Measurements from ENCODE around the gene KIAA1549. TPM values are rescaled to one million over a fixed set of nuclear protein-coding genes. Genes with fewer than 3 reads are reported as not detected.

Gene KIAA1549
- total and polyA plus RNA-seq, 2 of the 4 experiments (the other 2 are of a cell fraction), result 1.3 to 3.3 TPM

DNA sequence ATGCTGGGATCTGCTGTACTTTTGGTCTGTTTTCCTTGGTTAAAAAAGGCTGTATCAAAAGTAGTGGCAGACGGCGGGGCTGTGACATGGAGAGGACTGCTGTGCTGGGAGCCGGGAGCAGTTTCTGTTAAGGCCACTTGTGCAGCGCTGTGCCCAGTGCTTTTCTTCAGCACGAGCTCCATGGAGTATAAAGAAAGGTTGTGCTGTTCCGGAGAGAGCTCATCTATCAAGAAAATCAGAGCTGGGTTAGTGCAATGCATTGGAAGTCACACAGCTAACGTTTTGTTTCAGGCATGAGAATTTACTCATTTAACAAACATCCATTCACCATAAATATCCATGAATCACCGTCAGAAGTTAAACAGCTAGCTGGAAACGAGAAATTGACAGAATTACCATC lies 62.0 kb downstream of the KIAA1549 start:
- TF ChIP-seq MXI1 (IDR thresholded peaks at IDR 0.05; ENCODE audit: borderline replicate concordance, low read depth, low read length), result no peak
- TF ChIP-seq MAZ (IDR thresholded peaks at IDR 0.05; ENCODE audit: borderline replicate concordance, low read depth, low read length), result no peak
- Histone ChIP-seq H3K23ac (ENCODE audit: low read depth, low read length) (no peak overlapping the region), H3K4me1 (ENCODE audit: control insufficient read depth, insufficient read depth, low read length) (peaks cover 9% of the 10 kb centered on the region), H3K4me2 (ENCODE audit: low read depth, low read length) (peak overlapping the region; percentile 27; the same call in 1 of the 2 replicates), H4K8ac (ENCODE audit: low read depth in 2 of 2, low read length in 2 of 2) (no peak overlapping the region; a peak in 1 of 4 replicates), H3K14ac (replicated peaks; ENCODE audit: low read depth, low read length) (no peak overlapping the region), H4K20me1 (ENCODE audit: insufficient read depth, low read length) (no peaks in the 10 kb centered on the region), H2AK9ac (replicated peaks; ENCODE audit: low read depth, low read length, poor library complexity) (no peak overlapping the region), H3K18ac (ENCODE audit: low read depth, low read length) (no peak overlapping the region), H3K36me3 (ENCODE audit: control insufficient read depth, insufficient read depth, low read length) (peaks cover 2% of the 10 kb centered on the region; the same call in 1 of the 2 replicates), H3K27ac (ENCODE audit: insufficient read depth, low read length) (no peak overlapping the region), H3K56ac (ENCODE audit: extremely low read depth, insufficient read depth, low read length) (no peak overlapping the region), H3K4ac (ENCODE audit: low read depth, low read length) (peak overlapping the region; percentile 4), H2AFZ (replicated peaks; ENCODE audit: low read length, poor library complexity) (peak overlapping the region; percentile 39), H3K9ac (ENCODE audit: low read depth, low read length) (no peak overlapping the region), H2BK5ac (ENCODE audit: low read depth, low read length, poor library complexity, severe bottlenecking) (no peak overlapping the region), H3K9me1 (ENCODE audit: insufficient read depth, low read length) (peaks cover 10% of the 10 kb centered on the region), H2AK5ac (ENCODE audit: low read depth, low read length) (no peak overlapping the region; the same call in 1 of the 2 replicates), H2BK120ac (ENCODE audit: low read depth, low read length) (no peak overlapping the region), H3K27me3 (ENCODE audit: control insufficient read depth, insufficient read depth, low read length) (no peaks in the 10 kb centered on the region), H4K5ac (ENCODE audit: low read depth, low read length) (no peak overlapping the region), H2BK15ac (ENCODE audit: low read depth, low read length) (no peak overlapping the region), H3K9me3 (ENCODE audit: control insufficient read depth, insufficient read depth, low read length) (no peaks in the 10 kb centered on the region), H2BK20ac (ENCODE audit: low read depth, low read length) (no peak overlapping the region), H3K4me3 (ENCODE audit: insufficient read depth, low read depth, low read length) (no peak overlapping the region), H4K91ac (ENCODE audit: insufficient read depth, low read depth, low read length) (no peak overlapping the region), H3K79me1 (ENCODE audit: low read depth in 1 of 2, low read length in 2 of 2) (peaks cover 8 to 14% of the 10 kb centered on the region in 2 experiments; a peak in 3 of 4 replicates)
- intact Hi-C loops (cut with micrococcal nuclease), result no loop called here
- in situ Hi-C loops (cut with MboI; ENCODE audit: low sequenced_read_pairs), result no loop called here
- BruUV-seq (replicated peaks), result no TSS peak
- dilution Hi-C loops (cut with HindIII; ENCODE audit: low sequenced_read_pairs, unreplicated experiment), result no loop called here
- ATAC-seq (ENCODE audit: low read depth) (peak; percentile 87), DNase-seq (peak; percentile 64)
- ChIA-PET POLR2A (ENCODE audit: unreplicated experiment) (no interaction called here), CTCF (no interaction called here)
- 80% methylated on average over 2 of the region's 9 CpGs; no CpG with 5 or more reads in 1 of the 2 experiments for WGBS, 2 experiments (ENCODE audit: extremely low coverage in 2 of 2, insufficient read length in 1 of 2)
